AG10803 (cell line): ENCODE results near the gene BPIFB3.

Source experiments
- DNase-seq: peaks from one replicate; pipeline ENCODE4 v3.0.0; 2010; ENCODE audit warnings: low read depth
- H3K4me3 ChIP-seq: 2 replicates; pipeline ENCODE4 v1.5.1; 2011; ENCODE audit warnings: mild to moderate bottlenecking, low read length, control low read depth
- TF ChIP-seq, protein P1 (sequence below): conservative IDR thresholded peaks from 2 replicates; pipeline ENCODE4 v1.5.1; 2011; ENCODE audit warnings: mild to moderate bottlenecking, low read length, control low read depth, inconsistent platforms

The BPIFB3 gene

DNA sequence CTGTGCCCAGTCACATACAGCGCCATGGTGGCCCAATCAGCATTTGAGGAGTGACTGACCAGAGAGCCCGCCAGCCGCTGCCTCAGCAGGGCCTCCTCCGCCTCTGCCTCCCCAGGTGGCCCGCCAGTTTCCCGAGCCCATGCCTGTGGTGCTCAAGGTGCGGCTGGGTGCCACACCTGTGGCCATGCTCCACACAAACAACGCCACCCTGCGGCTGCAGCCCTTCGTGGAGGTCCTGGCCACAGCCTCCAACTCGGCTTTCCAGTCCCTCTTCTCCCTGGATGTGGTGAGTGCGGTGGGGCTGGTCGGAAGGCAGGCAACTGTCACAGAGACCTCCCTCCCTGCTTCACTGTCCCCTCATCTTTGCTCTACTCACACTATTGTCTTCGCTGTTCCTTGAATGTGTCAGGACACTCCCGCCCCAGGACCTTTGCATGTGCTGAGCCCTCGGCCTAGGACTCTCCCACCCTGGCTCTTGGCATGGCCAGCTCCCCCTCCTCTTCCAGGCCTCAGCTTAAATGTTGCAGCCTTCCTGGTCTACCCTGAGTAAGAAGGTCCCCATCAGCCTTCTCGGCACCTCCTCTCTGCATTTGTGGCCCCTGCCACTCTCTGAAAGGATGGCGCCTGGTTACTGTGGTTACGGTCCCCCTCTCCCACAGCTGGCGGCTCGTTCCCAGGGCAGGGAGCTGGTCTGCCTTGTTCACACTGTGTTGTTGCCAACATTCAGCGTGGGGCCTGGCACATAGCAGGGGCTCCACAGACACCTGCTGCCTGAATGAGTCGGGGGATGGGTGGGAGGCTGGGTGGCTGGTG lies 34.0 kb upstream of the BPIFB3 start:
- TF ChIP-seq, protein P1, sequence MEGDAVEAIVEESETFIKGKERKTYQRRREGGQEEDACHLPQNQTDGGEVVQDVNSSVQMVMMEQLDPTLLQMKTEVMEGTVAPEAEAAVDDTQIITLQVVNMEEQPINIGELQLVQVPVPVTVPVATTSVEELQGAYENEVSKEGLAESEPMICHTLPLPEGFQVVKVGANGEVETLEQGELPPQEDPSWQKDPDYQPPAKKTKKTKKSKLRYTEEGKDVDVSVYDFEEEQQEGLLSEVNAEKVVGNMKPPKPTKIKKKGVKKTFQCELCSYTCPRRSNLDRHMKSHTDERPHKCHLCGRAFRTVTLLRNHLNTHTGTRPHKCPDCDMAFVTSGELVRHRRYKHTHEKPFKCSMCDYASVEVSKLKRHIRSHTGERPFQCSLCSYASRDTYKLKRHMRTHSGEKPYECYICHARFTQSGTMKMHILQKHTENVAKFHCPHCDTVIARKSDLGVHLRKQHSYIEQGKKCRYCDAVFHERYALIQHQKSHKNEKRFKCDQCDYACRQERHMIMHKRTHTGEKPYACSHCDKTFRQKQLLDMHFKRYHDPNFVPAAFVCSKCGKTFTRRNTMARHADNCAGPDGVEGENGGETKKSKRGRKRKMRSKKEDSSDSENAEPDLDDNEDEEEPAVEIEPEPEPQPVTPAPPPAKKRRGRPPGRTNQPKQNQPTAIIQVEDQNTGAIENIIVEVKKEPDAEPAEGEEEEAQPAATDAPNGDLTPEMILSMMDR = no peak
- no peak for DNase-seq
- H3K4me3 ChIP-seq = no peak overlapping the region

DNA sequence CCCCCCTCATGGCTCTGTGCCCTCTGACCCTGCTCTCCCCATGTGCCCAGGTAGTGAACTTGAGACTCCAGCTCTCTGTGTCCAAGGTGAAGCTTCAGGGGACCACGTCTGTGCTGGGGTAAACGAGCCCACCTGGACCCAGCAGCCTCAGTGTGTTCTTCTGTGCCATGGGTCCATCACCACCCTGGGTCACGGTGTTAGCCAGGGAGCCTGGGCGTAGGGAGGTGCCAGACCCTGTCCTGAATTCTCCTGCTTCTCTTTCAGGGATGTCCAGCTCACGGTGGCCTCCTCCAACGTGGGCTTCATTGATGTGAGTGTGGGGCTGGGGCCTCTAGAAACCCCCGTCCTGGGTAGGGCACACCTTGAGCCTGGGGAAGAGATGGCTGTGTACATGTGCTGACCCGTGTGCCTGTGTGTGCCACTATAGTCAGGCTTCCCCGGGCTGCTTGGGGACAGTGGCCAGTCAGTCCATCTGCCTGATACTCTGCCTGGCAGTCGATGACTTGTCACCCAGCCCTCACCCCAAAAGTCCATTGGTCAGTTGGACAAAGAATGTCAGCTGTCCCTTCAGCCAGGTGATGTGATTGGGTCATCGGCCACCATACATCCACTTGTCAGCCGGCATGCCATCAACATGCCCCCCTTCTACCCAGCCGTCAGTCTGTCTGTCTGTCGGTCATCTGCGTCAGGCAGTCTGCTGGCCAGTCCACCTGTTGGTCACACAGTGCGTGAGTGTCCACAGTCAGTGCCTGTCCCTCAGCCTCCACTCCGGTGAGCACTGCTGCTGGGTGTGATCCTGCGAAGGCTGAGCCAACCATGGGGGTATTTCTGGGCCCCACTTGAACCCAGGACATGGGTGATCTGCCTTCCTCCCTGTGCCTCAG lies 33.2 kb upstream of the BPIFB3 start:
- no peak overlapping the region for H3K4me3 ChIP-seq
- TF ChIP-seq, protein P1 = no peak
- DNase-seq = no peak

DNA sequence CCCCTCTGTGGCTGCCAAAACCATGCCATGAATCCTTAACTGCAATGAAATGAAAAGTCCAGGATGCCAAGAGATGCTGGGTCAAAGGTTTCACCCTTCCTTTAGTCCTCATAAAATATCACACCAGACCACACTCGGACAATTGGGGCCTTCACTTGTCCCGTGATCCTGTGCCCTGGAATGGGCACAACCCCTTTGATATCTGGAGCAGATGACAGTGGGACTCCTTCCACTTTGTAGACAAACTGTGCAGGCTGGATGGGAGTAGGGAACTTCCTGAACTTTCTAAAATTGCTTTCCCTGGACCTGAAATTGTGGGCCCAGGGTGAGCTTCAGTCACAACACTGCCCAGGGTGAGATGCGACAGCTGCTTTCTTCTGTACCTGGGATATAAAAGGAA lies 31.8 kb upstream of the BPIFB3 start:
- no peak overlapping the region for H3K4me3 ChIP-seq
- DNase-seq = no peak
- TF ChIP-seq, protein P1 = no peak

DNA sequence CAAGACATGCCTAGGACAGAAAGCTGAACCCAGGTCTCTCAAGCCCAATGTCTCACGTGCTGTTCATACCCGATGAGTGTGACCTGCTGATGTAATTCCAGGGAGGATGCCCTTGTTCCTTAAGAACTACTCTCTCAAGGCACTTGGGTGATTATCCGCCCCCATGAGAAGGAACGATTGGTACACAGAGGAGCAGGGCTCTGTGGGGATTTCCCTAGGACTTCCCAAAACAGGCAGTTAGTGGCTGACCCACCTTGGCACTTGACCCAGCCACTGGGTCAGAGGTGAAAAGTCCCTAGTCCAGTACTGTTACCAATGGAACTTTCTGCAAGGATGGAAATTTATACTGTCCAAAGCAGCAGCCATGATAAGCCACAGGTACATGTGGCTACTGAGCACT lies 31.4 kb upstream of the BPIFB3 start:
- TF ChIP-seq, protein P1 = no peak
- DNase-seq = no peak

DNA sequence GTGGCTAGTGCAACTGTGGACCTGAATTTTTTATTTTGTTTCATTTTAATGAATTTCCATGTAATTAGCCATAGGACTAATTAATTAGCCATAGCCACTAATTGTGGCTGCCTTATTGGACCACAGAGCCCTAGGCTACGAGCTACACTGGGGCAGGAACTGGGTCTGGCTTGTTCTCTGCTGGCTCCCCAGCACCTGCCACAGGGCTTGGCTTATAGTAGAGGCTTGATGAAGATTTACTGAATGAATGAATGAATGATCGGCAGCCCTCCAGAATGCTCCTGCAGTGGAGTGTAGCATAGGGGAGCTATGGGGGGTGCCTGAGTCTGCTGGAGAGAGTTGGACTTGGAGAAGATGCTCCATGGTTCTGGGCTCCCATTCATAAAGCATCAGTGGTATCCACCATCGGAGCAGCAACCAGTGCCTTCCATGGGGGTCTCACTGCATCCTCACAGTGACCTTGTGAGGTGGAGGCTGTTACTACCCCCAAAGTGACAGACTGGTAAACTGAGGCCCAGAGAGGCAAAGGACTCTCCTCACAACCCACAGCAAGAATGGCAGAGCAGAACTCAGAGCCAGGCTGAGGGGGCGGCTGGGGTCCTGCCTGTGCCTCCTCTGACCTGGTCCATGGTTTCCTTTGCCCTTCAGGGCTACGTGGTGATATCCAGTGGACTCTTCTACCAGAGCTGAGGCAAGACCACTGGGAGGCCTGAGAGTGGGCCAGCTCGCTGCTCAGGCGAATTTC lies 30.8 kb upstream of the BPIFB3 start:
- TF ChIP-seq, protein P1 = no peak
- DNase-seq = no peak
- no peak overlapping the region for H3K4me3 ChIP-seq

More for the DNA sequence above, 31.4 kb upstream of the BPIFB3 start:
- no peak overlapping the region for H3K4me3 ChIP-seq

DNA sequence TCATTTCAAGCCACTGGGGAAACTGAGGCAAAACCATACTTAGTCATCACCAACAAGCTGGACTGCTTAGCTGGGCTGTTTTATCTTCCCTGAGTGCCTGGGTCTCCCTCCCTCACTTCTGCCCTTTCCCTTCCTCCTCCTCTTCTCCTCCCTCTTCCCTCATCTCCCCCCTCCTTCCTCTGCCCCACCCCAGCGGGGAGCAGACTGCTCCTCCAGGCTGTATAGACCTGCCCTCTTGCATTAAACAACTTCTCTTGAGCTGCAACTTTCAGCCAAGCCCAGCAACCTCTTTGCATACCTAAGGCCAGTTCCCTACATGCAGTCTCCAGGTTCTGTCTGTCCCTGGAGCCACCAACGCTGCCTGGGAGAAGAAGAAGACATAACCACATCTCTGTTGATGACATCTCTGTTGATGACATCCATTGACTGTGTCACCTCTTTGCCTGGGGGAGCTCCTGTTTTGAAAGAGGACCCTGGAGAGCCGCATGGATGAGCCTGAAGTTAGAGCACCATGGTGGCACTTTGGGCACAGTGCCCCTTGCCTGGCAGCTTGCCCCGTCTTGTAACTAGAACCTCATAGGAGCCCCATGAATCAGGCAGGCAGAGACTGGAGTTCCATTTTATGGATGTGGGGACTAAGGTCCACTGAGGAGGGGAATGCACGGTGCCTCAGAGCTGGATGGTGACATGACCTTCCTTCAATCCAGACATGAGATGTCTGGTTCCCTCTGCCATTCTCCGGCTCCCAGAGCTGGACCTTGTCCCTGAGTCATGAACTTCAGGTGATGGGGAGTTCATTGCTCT lies 30.1 kb upstream of the BPIFB3 start:
- no peak overlapping the region for H3K4me3 ChIP-seq
- TF ChIP-seq, protein P1 = no peak
- no peak for DNase-seq
